GM12864 (cell line): Measurements from ENCODE around the gene ASGR1.
"Not testable (repeated sequence)": the region's sequence is repeated elsewhere in the genome, so short reads cannot be mapped to it uniquely, and the experiment has no call there.

Source experiments
- DNase-seq: peaks from one replicate; pipeline ENCODE4 v3.0.0-alpha.2; 2011; ENCODE audit warnings: low read depth
- H3K4me3 ChIP-seq: 2 replicates; pipeline ENCODE4 v1.5.1; 2011; ENCODE audit warnings: mild to moderate bottlenecking, low read depth, low read length, control low read depth
- CTCF ChIP-seq: IDR thresholded peaks from 2 replicates; pipeline ENCODE4 v1.5.1; 2011; ENCODE audit warnings: low read depth, mild to moderate bottlenecking, moderate library complexity, low read length, control low read depth, inconsistent platforms; ENCODE audit errors: missing control alignments

The ASGR1 gene

GRCh38 chr17:7167832-7168231 is 11.3 kb downstream of the ASGR1 start:
- no peak overlapping the region for H3K4me3 ChIP-seq
- no peak for TF ChIP-seq CTCF
- no peak for DNase-seq

GRCh38 chr17:7166873-7167272 is 12.3 kb downstream of the ASGR1 start:
- no peak for TF ChIP-seq CTCF
- no peak overlapping the region for H3K4me3 ChIP-seq
- DNase-seq = no peak

DNA sequence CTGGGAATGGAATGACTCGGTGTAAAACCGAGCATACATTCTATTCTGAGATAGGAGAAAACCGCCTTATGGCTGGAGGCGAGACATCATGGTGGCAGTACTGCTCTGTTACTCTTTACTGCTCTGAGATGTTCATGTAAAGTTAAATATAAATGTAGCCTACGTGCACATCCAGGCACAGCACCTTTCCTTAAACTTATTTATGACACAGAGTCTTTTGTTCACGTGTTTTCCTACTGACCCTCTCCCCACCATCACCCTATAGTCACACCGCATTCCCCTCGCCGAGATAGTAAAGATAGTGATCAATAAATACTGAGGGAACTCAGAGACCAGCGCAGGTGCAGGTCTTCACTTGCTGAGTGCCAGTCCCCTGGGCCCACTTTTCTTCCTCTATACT is 19.6 kb downstream of the ASGR1 start:
- H3K4me3 ChIP-seq = not testable (repeated sequence)

DNA sequence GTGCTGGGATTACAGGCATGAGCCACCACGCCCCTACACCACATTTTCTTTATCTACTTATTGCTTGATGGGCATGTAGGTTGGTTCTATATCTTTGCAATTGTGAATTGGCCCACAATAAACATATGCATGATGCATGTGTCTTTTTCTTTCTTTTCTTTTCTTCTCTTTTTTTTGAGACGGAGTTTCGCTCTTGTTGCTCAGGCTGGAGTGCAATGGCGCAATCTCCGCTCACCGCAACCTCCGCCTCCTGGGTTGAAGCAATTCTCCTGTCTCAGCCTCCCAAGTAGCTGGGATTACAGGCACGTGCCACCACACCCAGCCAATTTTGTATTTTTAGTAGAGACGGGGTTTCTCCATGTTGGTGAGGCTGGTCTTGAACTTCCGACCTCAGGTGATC is 20.7 kb downstream of the ASGR1 start:
- H3K4me3 ChIP-seq, DNase-seq: not testable (repeated sequence)

More for the DNA sequence above, 19.6 kb downstream of the ASGR1 start:
- DNase-seq = not testable (repeated sequence)

DNA sequence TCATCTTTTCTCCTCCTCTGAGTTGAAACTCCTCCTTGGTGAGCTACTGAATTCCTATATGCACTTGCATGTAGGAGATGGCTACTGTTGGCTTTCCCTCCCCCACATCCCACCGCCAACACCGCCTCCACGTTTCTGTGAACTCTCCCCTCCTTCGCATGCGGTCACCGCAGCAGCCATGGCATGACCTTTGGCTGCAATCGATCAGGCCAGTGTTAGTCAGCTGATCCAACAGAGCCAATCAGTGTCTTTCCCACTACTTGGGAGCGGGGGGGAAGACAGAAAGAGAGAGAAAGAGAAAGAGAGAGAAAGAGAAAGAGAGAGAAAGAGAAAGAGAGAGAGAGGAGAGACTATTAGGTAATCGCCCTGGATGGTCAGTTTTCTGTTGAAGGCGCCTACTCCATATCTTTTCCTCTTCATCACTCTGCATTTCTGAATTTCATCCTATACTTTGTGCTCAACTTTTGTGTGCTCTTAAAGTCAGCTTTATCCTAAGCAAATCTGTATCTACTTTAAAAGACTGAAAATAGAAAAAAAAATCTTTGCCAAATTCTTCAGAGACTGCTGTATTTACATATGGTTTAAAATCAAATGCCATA is 22.7 kb downstream of the ASGR1 start:
- TF ChIP-seq CTCF = no peak
- H3K4me3 ChIP-seq = no peak overlapping the region
- no peak for DNase-seq

DNA sequence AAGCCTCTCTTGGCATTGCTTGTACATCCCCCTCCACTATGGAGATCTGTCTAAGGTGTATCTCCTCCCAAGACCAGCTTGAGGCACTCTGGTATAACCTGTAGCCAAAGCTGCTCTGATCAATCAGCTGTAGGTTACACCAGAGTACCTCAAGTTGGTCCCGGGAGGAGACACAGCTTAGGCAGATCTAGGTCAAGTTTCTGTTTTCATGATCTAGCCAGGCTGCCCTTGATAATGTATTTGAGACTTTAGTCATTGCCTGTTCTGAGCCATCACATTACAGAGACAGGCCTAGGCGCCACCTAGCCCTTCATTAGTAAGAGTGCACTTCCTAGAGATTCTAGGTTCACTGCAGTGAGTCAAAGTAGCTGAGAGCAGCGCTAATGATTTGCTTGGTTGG is 31.4 kb downstream of the ASGR1 start:
- no peak for TF ChIP-seq CTCF
- DNase-seq = no peak
- H3K4me3 ChIP-seq = no peak overlapping the region

GRCh38 chr17:7146115-7146514 is 33.1 kb downstream of the ASGR1 start:
- H3K4me3 ChIP-seq = no peak overlapping the region
- no peak for DNase-seq
- no peak for TF ChIP-seq CTCF

GRCh38 chr17:7144213-7144612 is 35.0 kb downstream of the ASGR1 start:
- no peak overlapping the region for H3K4me3 ChIP-seq
- no peak for DNase-seq
- no peak for TF ChIP-seq CTCF
